IPS-NIHi7 (cell line): ENCODE results near the gene TP53BP2.

Source experiments
- DNase-seq: peaks from one replicate; pipeline ENCODE4 v3.0.0; 2012; ENCODE audit warnings: mixed read lengths; ENCODE audit errors: extremely low spot score

Gene TP53BP2

DNA sequence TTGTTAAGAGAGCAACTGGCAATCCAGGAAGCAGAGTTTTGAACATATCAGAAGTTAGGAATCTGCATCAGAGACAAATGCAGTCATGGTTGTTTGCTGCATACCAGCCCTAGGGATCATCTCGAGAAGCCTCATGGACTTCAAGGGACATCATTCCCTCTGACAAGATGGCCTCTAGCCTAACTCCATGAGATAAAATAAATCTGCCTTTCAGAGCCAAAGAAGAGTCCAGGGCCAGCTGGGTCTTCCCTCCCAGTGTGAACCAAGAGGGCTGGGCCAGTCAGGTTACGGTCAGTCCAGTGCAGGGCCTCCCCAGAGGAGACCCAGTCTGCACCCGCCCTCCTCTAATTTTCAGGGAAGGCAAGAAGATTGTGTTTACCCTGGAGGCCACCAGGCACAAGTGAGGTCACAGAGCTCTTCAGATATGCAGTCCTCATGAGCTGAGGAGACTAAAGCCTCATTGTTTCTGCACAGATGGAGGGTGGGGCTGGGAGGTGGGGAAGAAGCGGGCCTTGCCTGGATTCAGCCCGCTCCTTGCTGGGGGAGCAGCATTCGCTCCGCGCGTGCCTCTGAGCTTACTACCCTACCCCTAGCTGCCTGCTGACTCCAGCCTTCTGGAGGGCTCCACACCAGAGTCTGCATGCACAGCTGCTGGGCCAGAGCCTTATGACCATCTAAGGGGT, 80.6 kb downstream of the TP53BP2 start:
- DNase-seq: no peak

DNA sequence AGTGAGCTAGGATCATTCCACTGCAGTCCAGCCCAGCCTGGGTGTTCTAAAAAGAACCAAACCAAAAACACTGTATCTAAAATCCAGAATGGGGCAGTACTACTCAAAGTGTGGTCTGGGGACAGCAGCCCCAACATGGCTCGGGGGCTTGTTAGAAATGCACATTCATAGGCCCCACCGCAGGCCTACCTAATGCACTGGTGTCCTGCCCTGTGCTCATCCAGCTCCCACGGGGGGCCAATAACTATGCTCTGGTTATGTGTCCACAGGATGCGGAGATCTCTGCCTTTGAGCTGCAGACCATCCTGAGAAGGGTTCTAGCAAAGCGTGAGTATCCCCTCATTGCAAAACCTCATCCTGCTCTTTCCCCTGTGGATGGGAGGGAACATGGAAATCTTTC, 81.9 kb downstream of the TP53BP2 start:
- no peak for DNase-seq

DNA sequence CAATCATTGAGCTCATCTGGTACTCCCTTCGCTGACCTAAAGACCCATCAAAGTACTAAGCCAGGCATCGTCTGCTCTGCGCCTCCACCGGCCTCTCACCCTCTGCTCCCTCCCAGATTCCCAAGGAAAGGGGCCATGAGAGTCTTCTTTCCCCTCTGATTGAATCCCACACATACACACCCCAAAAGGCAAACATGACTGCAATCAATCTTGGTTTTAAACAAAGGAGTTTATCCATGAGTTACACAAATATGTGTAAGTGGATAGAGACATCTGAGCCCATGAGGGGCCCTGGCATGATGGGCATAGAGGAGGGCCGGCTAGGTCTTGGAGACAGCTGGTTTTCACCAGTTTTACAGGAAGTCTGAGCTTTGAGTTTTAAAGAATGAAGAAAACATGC, 82.5 kb downstream of the TP53BP2 start:
- no peak for DNase-seq

DNA sequence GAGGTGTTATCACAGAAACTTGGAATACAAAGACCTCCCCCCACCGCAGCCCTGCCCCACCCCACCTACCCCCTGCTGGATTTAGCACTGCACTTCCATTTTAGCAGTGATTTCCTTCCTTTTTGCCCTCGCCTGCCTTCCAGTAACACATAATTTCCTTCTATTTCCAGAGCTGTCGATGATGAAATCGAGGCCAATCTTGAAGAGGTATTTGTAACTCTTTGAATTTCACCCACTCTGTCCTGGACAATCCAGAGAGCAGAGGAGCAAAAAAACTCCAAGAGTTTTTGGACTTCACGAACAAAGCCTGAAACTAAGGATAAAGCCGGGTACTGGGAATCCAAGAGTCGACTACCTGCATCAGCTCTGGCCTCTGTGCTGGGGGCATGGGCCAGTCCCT, 84.3 kb downstream of the TP53BP2 start:
- DNase-seq: no peak

DNA sequence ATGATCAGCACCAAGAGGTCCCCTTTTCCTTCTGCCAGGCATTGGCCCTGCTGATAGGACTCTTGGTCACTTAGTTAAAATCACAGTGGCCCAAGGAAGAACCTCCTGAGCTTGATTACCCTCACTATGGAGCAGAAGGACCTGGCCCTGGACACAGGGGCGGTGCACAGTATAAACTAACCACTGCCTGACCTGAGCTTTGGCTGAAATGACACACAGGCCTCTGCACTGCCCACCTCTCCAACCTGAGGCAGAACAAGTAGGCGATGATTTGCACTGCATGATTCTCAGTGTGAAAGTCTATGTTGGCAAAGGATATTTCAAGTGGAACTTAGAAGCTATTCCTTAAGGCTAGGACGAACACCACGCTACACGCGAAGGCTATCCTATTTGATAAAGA, 84.9 kb downstream of the TP53BP2 start:
- no peak for DNase-seq

DNA sequence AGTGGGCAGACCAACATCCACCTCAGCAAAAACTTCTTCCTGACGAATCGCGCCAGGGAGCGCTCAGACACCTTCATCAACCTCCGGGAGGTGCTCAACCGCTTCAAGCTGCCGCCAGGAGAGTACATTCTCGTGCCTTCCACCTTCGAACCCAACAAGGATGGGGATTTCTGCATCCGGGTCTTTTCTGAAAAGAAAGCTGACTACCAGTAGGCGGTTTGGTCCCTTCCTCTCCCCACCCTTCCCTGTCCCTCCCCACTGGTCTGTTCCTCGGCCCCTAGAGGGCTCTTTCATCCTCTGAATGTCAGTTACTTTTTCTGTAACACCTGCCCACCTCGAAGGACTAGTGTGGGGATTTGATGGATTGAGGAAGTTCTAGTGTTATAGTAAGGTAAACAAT, 86.5 kb downstream of the TP53BP2 start:
- peak; percentile 82 for DNase-seq

DNA sequence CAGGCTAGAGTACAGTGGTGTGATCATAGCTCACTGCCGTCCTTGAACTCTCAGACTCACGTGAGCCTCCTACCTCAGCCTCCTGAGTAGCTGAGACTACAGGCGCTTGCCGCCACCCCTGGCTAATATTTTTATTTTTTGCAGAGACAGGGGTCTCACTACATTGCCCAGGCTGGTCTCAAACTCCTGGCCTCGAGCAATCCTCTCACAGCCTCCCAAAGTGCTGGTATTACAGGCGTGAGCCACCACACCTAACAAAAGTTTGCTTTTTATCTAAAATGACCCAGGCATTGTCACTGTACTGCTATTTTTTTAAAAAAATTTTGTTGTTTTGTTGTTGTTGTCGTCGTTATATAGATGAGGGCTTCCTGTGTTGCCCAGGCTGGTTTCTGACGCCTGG, 87.0 kb downstream of the TP53BP2 start:
- DNase-seq: no peak

DNA sequence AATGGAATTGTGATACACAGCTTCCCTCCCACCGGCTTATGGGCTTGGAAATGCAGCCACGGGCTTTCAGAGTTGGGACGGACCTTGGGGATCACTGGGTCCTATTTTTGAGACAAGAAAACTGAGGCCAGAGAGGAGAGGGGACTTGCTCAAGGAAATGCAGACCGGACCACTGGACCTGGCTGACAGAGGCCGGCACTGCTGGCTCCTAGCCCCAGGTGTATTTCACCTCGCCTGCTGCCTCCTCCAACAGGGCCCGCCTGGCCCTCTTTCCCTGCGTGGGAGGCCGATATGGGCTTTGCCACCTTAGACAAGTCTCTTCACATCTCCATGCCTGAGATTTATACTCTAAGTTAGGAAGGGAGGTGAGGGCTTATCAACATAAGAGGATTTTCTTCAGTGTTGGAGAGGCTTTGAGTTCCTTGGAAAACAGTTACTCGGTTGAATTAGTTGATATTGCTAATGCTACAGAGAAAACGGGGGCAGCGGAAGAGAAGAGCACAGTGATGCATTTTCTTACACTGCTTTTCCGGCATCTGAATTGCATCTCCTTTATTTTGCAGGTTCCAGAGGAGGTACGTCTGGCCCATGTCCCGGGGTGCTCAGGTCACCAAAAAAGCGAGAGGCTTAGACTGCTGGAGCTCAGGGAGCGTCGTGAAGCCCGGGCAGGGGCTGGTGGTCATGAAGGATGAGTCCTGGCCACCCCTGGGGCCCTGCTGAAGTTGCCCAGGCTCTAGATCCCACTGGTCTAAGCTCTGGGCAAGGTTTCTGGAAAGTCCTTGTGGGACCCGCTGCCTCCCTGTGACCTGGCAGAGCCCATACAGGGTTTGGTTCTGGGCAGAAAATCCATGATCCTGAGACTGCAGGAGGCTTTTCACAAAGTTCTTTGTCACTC, 88.7 kb downstream of the TP53BP2 start:
- DNase-seq: no peak

DNA sequence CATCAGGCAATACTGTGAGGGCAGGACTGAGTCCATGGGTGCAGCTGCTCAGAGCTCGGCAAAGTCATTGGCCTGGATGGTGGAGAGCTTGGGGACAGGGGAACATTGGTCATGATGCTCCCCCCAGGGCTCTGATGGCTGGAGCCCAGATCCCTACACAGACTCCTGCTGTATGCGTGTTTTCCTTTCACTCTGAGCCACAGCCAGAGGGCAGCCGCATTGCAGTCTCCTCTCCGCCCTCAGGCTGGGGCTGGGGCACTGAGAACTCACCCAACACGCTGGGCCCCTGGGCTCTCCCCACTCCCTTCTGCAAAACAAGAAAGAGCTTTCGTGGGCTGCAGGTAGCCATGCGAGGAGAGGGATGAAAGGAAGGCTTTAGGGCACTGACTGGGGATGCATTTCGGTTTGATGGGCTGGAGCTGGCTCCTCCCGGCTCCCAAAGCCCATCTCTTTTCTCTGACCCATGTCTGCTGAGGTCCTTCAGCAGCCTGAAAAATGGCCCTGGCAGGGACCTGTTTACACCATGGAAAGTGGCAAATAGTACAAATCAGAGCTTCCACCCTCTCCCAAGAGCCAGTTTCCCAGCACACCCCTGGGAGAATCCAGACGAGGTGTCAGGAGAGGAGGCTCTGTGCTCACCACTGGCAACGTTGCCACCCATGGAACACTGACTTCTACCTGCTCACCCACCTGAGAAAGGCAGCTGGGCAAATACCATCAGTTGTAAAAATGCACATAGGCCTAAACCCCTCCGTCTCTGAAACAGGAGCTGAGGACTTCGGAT, 89.6 kb downstream of the TP53BP2 start:
- no peak for DNase-seq

DNA sequence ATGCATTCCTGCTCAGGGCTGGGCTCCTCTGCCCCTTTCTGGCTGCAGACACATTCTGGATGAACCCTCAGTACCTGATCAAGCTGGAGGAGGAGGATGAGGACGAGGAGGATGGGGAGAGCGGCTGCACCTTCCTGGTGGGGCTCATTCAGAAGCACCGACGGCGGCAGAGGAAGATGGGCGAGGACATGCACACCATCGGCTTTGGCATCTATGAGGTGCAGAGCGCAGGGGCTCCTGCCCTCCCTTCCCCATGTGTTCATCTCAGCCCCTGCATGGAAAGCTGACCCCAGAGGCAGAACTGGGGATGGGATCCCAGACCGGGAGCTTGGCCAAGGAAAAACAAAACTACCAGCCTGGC, 90.3 kb downstream of the TP53BP2 start:
- no peak for DNase-seq

DNA sequence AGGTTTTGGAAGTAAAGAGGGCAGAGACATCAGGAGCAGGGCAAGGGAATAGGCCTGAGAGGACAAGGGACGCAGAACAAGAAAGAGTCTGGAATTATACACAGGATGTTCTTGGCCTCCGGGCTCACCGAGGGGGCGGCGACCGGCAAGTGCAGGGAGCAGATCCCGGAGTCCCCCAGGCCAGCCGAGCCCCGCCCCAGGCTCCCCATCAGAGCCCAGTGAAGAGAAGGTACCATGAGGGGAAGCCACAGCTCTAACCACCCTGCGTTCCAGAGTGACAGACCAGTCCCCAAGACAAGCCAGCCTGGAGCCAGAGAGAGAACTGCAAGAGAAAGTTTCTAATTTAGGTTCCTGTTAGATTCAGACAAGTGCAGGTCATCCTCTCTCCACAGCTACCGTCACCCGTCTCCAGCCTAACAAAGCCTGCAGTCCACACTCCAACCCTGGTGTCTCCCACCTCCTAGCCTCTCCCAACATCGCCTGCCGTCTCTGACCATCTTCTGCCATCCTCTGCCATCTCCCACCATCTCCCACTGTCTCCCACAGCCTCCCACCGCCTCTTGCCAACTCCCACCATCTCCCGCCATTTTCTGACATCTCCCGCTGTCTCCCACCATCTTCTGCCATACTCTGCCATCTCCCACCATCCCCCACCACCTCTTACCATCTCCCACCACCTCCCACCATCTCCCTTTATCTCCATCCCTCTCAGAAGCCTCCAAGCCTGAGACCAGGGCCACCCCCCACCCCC, 90.9 kb downstream of the TP53BP2 start:
- no peak for DNase-seq

DNA sequence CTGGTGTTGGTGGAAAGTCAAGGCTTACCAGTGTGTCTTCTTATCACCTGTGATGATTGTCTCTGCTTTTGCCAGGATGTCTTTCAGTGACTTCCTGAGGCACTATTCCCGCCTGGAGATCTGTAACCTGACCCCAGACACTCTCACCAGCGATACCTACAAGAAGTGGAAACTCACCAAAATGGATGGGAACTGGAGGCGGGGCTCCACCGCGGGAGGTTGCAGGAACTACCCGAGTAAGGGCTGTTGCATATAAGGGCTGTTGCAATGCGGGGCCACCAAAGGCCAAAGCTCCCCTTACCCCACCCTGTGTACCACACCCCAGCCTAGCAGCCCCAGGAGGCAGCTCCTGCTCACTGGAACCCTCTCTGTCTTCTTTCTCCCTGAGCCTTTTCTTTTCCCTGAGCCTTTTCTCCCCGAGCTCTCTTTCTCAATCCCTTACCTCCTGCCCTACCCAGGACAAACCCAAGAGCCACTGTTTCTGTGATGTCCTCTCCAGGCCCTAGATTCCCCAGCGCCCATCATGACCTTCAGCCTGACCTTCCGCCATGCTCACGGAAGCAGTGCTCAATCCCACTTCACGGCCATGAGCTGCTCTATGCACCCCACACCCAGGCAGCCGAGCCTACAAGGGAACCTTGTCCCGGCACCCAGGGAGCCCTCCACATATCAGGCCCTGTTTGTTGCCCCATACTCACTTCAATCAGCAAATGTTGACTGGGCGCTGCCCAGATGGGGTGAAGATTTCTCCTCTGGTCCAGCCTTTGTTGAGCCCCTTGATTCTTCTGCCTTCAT, 92.8 kb downstream of the TP53BP2 start:
- peak; percentile 83 for DNase-seq

DNA sequence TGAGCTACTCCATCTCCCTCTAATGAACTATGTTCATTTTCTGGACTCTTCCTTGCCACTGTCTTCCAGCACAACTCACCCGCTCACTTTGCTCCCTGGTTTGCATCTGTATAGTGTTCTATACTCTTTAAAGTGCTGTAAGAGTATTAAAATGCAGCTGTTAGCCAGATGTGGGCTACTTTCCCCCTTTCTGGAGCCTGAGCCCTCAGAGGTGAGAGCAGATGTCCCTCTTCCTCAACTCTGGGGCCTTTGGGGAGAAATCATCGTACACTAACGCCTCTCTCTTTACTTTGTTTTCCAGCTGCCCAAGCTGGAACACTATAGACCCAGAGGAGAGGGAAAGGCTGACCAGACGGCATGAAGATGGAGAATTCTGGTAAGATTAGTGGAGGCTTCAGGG, 94.1 kb downstream of the TP53BP2 start:
- no peak for DNase-seq

DNA sequence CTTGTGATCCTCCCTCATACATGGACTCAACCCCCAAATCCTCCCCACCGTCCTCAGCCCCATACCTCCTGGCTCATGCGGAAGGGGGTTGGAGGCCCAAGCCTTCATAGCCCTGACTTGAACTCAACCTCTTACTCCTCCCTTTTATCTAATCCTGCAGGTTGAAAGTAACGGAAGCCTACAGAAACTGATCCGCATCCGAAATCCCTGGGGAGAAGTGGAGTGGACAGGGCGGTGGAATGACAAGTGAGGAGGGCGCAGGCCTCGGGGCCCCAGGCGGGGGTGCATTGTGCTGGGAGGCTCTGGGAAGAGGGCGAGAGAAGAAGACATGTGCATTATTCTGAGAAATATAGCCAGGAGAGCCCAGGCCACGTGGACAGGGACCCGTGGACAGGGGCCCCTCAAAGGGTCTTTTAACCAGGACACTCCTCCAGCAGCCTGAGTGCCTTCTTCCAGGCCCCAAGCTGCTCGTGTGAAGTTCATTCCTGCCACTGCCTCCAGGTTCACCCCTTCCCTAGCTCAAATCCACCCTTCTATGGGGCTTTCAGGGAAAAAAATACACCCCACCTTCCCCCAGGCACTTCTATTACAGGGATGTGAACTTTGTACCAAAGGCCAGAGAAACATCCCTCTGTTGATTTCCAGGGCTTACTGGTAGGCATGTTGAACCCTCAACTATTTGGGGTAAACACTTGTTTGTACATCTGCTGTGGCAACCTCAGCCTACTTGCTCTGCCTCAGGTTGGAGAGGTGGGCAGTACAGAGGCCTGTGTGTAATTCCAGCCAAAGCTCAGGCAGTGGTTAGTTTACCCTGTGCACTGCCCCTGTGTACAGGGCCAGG, 94.8 kb downstream of the TP53BP2 start:
- DNase-seq: no peak

DNA sequence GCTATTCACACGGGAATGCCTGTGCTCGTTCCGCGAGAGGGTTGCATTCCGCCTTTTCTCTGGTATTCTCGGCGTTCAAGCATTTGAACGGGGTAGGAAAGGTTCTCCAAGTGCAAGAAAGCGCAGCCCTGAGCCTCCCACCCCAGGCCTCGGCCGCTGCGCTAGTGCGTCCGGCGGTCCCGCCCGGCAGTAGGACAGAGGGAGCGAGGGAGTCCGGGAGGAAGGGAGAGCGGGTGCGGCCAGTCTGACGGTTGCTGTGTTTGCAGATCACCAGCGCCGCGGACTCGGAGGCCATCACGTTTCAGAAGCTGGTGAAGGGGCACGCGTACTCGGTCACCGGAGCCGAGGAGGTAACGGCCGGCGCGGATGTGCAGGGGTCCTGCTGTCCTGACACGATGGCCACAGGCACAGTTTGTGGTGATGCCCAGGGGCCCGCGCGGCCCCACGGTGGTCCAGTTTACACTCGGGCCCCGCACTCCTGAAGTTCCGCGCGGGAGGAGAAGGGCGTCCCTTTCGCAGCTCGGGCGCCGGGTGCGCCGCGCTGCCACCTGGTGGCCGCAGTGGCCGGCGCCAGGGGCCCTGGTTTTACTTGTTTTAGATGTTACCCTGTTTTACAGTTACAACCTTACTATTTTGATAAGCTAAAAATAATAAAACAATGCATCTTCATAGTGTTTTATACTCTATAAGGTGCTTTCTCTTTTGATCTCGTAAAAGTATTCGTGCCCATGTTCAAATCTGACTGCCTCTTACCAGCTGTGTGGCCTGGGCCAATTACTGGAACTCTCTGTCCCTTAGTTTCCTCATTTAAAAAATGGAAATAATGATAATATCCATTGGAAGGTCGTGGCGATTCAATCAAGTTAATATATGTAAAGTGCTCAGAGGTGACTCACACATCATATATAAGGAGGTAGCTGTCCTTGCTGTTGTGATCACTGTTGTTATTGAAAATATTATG, 96.7 kb downstream of the TP53BP2 start:
- DNase-seq: peak; percentile 63

DNA sequence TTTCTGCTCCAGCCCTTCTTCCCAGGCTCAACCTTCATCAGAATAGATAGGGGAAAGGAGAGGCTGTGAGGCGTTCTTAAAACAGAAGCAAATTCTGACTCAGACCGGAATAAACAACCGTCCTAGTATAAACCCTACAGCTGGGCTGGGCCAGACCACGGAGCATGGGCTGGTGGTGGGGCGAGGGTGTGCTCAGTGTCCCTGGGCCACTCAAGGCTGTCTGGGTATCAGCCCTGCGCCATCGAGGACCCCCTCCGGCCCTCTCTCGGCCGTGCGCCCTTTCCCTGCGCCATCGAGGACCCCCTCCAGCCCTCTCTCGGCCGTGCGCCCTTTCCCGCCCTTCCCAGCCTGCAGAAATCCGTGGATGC, 97.4 kb downstream of the TP53BP2 start:
- DNase-seq: no peak

DNA sequence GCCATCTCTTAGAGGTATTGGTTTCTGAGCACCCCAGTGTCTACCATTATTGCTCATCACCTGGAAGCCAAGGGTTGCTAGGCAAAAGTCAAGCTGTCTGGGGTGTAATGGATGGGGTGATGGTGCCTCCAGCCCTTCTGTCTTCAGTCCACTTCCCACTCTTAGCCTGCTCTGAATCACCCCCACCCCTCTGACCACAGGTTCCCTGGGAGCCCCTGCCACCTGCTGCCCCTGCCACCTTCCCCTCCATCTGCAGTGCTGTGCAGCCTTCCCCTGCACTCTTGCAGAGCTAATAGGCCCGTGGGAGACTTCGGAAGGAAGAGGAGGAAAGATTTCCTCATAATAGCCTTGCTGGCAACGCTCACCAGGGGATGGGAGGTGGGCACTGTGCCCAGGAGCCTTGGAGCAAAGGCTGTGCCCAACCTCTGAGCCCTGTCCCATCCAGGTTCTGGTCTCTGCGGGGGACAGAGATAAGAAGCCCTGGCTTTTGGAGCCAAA, 97.9 kb downstream of the TP53BP2 start:
- no peak for DNase-seq

DNA sequence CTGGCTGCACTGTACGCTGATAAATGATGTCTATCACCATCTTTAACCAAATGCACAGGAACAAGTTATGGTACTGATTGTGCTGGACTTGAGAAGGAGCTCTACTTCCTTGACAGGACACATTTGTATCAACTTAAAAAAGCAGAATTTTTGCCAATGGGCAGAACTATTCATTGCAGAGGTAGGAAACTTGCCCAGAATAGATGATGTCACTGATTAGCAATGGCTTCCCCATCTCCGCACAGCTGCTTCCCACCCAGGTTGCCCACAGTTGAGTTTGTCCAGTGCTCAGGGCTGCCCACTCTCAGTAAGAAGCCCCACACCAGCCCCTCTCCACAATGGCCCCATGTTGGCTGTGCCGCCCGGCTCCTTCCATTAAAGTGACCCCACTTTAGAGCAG, 100.0 kb downstream of the TP53BP2 start:
- no peak for DNase-seq
